ENCODE measurements around the gene ATP2A3.
A peak's percentile ranks its signal among the peaks of the same experiment; 100 is the strongest.

ATP2A3 gene

DNA sequence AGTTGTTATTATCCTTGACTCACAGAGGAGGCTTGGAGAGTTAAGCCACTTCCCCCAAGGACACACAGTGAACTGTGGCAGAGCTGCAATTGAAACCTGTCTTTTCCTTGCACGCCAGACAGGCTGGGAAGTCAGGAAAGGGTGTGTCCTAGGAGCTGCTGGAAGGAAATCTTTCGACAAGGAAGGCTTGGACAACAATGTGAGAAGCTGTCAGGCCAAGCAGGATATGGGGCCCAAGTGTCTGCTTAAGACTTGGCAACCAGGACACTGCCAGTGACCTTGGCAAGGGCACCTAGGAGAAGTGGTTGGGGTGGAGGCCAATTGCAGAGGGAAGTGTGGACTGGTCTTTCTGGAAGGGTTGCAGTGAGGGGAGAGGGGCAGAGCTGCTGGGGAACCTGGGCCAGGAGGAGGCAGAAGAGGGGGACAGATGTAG lies 69.3 kb downstream of the ATP2A3 start:
- no peak for DNase-seq (ENCODE audit: insufficient read length, low spot score)
- no peak for FAIRE-seq

DNA sequence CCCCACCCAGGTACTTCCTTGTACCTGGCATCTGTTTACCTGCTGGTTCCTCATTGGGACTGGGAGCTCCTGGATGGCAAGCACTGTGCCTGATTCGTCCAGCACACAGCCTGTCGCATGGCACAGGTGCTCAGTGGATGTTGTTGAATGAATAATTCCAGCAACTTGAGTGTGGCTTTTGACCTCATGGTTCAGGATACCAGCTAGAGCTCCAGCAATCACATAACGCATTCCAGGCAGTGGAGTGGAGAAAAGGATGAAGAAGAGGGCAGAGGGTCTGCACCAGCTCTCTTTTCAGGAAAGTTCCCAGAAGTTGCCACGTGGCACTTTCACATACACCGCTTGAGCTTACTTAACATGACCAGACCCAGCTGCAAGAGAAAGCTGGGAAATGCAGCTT lies 70.0 kb downstream of the ATP2A3 start:
- DNase-seq (ENCODE audit: insufficient read length, low spot score) = no peak
- TF ChIP-seq, protein P1, sequence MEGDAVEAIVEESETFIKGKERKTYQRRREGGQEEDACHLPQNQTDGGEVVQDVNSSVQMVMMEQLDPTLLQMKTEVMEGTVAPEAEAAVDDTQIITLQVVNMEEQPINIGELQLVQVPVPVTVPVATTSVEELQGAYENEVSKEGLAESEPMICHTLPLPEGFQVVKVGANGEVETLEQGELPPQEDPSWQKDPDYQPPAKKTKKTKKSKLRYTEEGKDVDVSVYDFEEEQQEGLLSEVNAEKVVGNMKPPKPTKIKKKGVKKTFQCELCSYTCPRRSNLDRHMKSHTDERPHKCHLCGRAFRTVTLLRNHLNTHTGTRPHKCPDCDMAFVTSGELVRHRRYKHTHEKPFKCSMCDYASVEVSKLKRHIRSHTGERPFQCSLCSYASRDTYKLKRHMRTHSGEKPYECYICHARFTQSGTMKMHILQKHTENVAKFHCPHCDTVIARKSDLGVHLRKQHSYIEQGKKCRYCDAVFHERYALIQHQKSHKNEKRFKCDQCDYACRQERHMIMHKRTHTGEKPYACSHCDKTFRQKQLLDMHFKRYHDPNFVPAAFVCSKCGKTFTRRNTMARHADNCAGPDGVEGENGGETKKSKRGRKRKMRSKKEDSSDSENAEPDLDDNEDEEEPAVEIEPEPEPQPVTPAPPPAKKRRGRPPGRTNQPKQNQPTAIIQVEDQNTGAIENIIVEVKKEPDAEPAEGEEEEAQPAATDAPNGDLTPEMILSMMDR (IDR thresholded peaks at IDR 0.05; ENCODE audit: insufficient read depth, missing control alignments) = no peak
- no peak for FAIRE-seq

More for the DNA sequence above, 69.3 kb downstream of the ATP2A3 start:
- TF ChIP-seq, protein P1 (IDR thresholded peaks at IDR 0.05; ENCODE audit: insufficient read depth, missing control alignments) = no peak

GRCh38 chr17:3893720-3894116 lies 70.5 kb downstream of the ATP2A3 start:
- FAIRE-seq = no peak
- TF ChIP-seq, protein P1 (IDR thresholded peaks at IDR 0.05; ENCODE audit: insufficient read depth, missing control alignments) = no peak
- DNase-seq (ENCODE audit: insufficient read length, low spot score) = no peak

DNA sequence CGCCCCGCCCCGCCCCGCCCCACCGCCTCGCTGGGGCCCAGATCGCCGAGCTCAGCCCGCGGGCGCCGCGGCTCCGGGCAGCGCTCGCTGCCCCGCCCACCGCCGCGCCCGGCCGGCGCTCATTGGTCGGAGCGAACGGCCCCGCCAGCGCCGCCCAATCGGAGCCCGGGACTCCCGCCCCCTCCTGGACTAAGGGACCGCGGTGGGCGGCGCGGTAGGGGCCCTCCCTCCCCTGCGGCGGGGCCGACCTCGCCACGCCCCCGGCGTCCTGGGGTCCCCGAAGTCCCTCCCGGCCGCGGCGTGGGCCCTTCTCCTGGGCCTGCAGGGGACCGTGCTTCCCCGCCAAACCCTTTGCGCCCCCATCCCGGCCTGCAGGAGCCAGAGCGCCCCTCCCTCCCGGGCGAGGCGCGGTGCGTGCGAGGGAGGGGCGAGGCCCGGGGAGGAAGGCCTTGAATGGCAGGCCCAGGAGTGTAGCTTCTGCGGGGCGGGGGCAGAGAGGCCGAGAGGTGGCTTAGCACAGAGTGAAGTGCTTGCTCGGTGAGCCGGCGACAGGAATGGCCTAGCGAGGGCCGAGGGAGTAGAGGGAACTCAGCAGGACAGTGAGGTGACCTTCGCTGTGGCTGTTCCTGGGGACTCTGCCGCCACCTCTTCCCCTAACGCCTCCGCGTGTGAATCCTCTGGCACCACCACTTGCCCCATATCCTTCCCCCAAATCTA lies 71.1 kb downstream of the ATP2A3 start, which contains the start of gene CAMKK1:
Gene CAMKK1 (minus strand): TSS at position 51 of the 717 bp plus-strand sequence. CDS start 7,366 bp downstream, outside the sequence.
- TF ChIP-seq, protein P1 (IDR thresholded peaks at IDR 0.05; ENCODE audit: insufficient read depth, missing control alignments) = no peak
- DNase-seq (ENCODE audit: insufficient read length, low spot score) (peak; percentile 91), FAIRE-seq (no peak)

DNA sequence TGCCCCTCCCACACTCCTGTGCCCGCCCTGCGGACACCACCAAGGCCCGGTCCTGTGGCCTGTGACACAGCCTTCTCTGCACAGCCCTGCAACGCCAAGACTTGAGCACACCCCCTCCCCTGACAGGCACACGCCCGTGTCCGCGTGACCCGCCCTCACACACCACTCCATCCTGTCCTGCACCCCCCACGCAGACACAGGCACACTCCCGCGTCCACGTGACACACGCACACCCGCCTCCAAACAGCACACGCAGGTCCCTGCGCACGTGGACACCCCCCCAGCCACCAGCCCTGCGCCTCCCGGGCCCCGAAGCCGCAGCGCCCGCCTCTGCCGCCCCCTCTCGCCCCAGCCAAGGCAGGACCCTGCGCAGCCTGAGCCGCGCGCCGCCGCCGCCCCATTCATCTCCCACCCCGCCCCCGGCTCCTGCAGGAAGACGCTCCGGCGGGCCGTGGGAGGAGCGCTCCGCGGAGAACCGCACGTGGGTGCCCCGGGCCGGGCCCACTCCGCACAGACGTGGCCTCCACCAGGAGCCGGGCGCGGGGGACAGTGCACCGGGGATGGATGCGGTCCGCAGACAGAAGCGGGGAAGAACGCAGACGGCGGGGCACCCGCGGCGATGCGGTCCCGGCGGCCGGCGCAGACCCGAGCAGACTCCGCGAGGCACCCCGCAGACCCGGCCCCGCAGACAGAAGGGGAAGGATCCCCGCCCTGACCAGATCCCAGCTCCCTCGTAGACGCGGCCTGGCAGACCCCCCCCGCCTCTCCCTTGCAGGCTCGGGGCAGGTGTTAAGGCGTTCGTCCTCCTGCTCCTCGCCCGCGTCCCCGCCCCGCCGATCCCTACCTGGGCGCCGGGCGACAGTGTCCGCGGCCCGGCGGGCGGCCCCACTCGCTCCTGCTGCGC lies 71.9 kb downstream of the ATP2A3 start:
- TF ChIP-seq, protein P1 (IDR thresholded peaks at IDR 0.05; ENCODE audit: insufficient read depth, missing control alignments) = no peak
- FAIRE-seq (no peak), DNase-seq (ENCODE audit: insufficient read length, low spot score) (no peak)

GRCh38 chr17:3891626-3892094 lies 72.6 kb downstream of the ATP2A3 start:
- TF ChIP-seq, protein P1 (IDR thresholded peaks at IDR 0.05; ENCODE audit: insufficient read depth, missing control alignments) = no peak
- FAIRE-seq (no peak), DNase-seq (ENCODE audit: insufficient read length, low spot score) (no peak)

Data from D721Med (cell line).